Prostate gland (tissue), 2 donors: ENCODE results near the gene LIN7B. TPM values are rescaled to one million over a fixed set of nuclear protein-coding genes. Genes with fewer than 3 reads are reported as not detected.

ENCODE experiments used
- DNase-seq: peaks from one replicate; pipeline ENCODE4 v3.0.0-alpha.2; 2019; ENCODE audit warnings: low spot score
- H3K27ac ChIP-seq, 2 donors: fragments of 200-600 bp; sonication (generic); 2 replicates each; pipeline ENCODE4 v1.5.1; 2017 to 2019
- H3K27me3 ChIP-seq: fragments of 200-600 bp; sonication (generic); replicated peaks from 2 replicates; pipeline ENCODE4 v1.5.1; 2019; ENCODE audit not compliant: insufficient read depth
- H3K36me3 ChIP-seq, 2 donors: fragments of 200-600 bp; sonication (generic); 1 replicate in 1 of 2; 2 replicates in 1 of 2; pipeline versions ENCODE4 v1.5.1 to v1.8.1; 2017 to 2019
- H3K4me1 ChIP-seq: fragments of 200-600 bp; sonication (generic); replicated peaks from 2 replicates; pipeline ENCODE4 v1.5.1; 2019
- H3K4me3 ChIP-seq, 2 donors: fragments of 200-600 bp; sonication (generic); 2 replicates each; pipeline ENCODE4 v1.5.1; 2017 to 2019
- H3K9me3 ChIP-seq: fragments of 200-600 bp; sonication (generic); 2 replicates; pipeline ENCODE4 v1.5.1; 2017
- POLR2A ChIP-seq: fragments of 450-650 bp; IDR thresholded peaks from one replicate; pipeline ENCODE4 v1.6.1; 2016; ENCODE audit warnings: antibody characterized with exemption, mild to moderate bottlenecking
- POLR2AphosphoS5 ChIP-seq: sonication (generic); formaldehyde crosslinking; IDR thresholded peaks from one replicate; pipeline ENCODE4 v1.6.1; 2017; ENCODE audit warnings: antibody characterized with exemption
- WGBS: methylation state at CpG from one replicate; pipeline ENCODE4 v1.1.5; 2018; 5-methylcytosine and 5-hydroxymethylcytosine counted together
- intact Hi-C: fragments of 100-400 bp; cut with DNase I; formaldehyde crosslinking; loops from one replicate; pipeline ENCODE4 v1.14.2; 2022
- total RNA-seq, 2 donors: library from RNA; depleted of rRNA; stranded (reverse); fragments of >200 nt; gene quantifications; one replicate each; pipeline ENCODE4 v1.1.0, GENCODE V29; 2016
- TF ChIP-seq, protein P1 (sequence below), 4 experiments: fragments of 200-600 bp in 2 of 4; fragments of 450-650 bp in 2 of 4; sonication (generic) in 2 of 4; IDR thresholded peaks; 1 replicate in 3 of 4; 2 replicates in 1 of 4; pipeline ENCODE4 v1.5.1; 2016 to 2019; ENCODE audit warnings: antibody characterized with exemption in 4 of 4, mild to moderate bottlenecking in 2 of 4, moderate library complexity in 2 of 4

The LIN7B gene
- total RNA-seq, 2 donors from 2014 or later: 31.2 to 64.3 TPM

- 61% methylated on average over 23 of the region's 23 CpGs for WGBS
Measured at GRCh38 chr19:49094505-49095482, 19.4 kb upstream of the LIN7B start.

DNA sequence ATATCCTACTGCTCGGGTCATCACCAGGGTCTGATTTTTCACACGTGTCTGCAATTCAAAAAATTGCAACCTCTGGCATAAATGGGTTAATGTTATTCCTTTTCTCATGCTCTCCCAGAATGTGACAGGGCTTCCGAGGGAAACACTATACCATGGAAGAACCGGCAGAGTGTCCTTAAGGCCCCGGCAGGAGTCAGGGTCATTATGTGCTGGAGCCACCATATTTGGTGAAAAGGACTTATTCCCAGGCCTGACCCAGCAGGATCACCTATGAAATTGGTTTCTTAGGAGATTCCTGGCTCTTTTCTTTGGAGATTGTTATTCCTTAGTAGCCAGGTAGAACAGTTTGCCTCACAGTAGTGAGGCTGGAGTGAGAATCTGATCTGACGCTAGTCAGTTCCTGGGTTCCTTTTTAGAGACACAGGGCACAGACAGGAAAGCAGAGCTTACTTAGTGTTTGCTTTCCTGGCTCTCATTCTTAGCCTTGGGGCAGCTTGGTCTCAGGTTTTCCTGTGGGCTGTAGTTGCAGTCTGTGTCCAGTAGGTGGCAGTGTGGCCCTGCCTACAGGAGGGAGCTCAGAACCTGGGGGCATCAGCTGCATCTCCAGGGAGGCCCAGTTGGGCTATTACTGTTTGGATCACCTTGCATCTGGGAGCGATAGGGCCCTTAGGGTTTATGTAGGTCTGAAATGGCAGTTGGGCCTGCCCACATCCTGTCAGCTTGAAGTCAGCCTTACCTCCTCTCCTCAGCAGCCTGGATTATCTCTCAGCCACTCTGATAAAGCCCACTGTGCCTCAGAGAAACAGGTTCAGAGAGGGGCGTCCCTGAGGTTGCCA is 16.5 kb upstream of the LIN7B start:
- peak overlapping the region; percentile 67 to 72 for H3K27ac ChIP-seq
- TF ChIP-seq, protein P1, sequence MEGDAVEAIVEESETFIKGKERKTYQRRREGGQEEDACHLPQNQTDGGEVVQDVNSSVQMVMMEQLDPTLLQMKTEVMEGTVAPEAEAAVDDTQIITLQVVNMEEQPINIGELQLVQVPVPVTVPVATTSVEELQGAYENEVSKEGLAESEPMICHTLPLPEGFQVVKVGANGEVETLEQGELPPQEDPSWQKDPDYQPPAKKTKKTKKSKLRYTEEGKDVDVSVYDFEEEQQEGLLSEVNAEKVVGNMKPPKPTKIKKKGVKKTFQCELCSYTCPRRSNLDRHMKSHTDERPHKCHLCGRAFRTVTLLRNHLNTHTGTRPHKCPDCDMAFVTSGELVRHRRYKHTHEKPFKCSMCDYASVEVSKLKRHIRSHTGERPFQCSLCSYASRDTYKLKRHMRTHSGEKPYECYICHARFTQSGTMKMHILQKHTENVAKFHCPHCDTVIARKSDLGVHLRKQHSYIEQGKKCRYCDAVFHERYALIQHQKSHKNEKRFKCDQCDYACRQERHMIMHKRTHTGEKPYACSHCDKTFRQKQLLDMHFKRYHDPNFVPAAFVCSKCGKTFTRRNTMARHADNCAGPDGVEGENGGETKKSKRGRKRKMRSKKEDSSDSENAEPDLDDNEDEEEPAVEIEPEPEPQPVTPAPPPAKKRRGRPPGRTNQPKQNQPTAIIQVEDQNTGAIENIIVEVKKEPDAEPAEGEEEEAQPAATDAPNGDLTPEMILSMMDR (IDR thresholded peaks at IDR 0.05): peak; percentile 97 to 99 (median 98)
- TF ChIP-seq POLR2AphosphoS5 (peak; percentile 88), POLR2A (no peak)
- 36% methylated on average over 8 of the region's 8 CpGs for WGBS
- no peaks in the 10 kb centered on the region for H3K27me3 ChIP-seq
- H3K9me3 ChIP-seq: no peaks in the 10 kb centered on the region
- peaks cover 16% of the 10 kb centered on the region for H3K4me1 ChIP-seq
- no peak overlapping the region for H3K4me3 ChIP-seq
- peak; percentile 84 for DNase-seq
- intact Hi-C loops: loop anchor here (5.0 kb wide), 2 partner anchors 50 to 110 kb away; no protein-coding TSS in a partner anchor
- H3K36me3 ChIP-seq: peaks cover 11 to 16% of the 10 kb centered on the region in 2 donors

More at GRCh38 chr19:49094505-49095482, 19.4 kb upstream of the LIN7B start:
- DNase-seq: no peak
- H3K4me3 ChIP-seq: no peak overlapping the region
- H3K27ac ChIP-seq: peak overlapping the region in 1 of 2 donors; percentile 13
- no peaks in the 10 kb centered on the region for H3K27me3 ChIP-seq
- H3K9me3 ChIP-seq: no peaks in the 10 kb centered on the region
- intact Hi-C loops: loop anchor here (5.0 kb wide), 2 partner anchors 53 to 113 kb away; no protein-coding TSS in a partner anchor
- TF ChIP-seq POLR2AphosphoS5: no peak
- TF ChIP-seq, protein P1 (IDR thresholded peaks at IDR 0.05): no peak
- H3K36me3 ChIP-seq: peaks cover 8 to 20% of the 10 kb centered on the region in 2 donors
- peaks cover 16% of the 10 kb centered on the region for H3K4me1 ChIP-seq

DNA sequence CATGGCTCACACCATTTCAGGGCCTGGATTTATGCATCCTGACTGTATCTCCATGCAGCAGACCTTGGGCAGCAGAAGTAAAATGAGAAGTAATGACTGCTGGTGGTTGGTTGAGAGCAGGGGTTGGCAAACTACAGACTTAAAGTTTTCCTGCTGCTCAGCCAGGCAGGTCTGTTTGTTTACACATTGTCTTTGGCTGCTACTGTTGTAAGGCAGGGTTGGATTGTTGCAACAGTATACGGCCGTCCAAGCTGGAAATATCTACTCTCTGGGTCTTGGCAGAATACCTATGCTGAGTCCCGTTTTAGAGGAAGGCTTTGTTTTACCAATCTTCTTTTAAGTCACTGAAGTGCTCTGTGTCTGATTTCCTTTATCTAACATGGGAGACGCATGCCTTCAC is 15.4 kb upstream of the LIN7B start:
- no peak overlapping the region for H3K4me3 ChIP-seq
- H3K36me3 ChIP-seq: peaks cover 13 to 16% of the 10 kb centered on the region in 2 donors
- H3K27me3 ChIP-seq: no peaks in the 10 kb centered on the region
- intact Hi-C loops: loop anchor here (5.0 kb wide), 2 partner anchors 49 to 109 kb away; no protein-coding TSS in a partner anchor
- WGBS: 40% methylated on average over 4 of the region's 4 CpGs
- H3K9me3 ChIP-seq: no peaks in the 10 kb centered on the region
- DNase-seq: peak; percentile 82
- TF ChIP-seq POLR2A (no peak), POLR2AphosphoS5 (peak; percentile 88)
- TF ChIP-seq, protein P1 (IDR thresholded peaks at IDR 0.05): no peak
- H3K27ac ChIP-seq: peak overlapping the region; percentile 67 to 72
- peaks cover 16% of the 10 kb centered on the region for H3K4me1 ChIP-seq

DNA sequence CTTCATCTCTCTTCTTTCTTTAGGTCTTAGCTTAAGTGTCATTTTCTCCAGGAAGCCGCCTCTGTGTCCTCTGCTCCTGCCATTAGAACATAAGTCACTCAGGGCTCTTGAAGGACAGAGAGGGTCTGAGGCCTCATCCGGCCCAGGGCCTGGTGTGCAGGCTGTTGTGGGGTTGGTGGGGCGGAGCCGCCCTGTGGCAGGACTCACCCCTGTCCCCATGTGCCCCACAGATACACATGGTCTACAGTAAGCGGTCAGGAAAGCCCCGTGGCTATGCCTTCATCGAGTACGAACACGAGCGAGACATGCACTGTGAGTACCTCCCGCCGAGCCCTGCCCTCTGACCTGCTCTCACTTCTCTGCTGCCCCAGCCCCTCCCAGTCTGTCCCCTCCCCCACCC is 13.0 kb upstream of the LIN7B start:
- intact Hi-C loops: no loop called here
- TF ChIP-seq POLR2A (no peak), POLR2AphosphoS5 (no peak)
- TF ChIP-seq, protein P1 (IDR thresholded peaks at IDR 0.05): no peak
- Histone ChIP-seq H3K27me3 (no peaks in the 10 kb centered on the region), H3K36me3 (peaks cover 13 to 24% of the 10 kb centered on the region in 2 donors), H3K9me3 (no peaks in the 10 kb centered on the region), H3K4me3 (no peak overlapping the region), H3K27ac (no peak overlapping the region), H3K4me1 (peaks cover 9% of the 10 kb centered on the region)
- no peak for DNase-seq
- 87% methylated on average over 12 of the region's 12 CpGs for WGBS
